BE2C (cell line): ENCODE measurements around the gene SEPTIN5.

ENCODE experiments used
- DNase-seq: peaks from one replicate; pipeline ENCODE4 v3.0.0-alpha.2; 2020
- H3K27me3 ChIP-seq: fragments of 250-450 bp; sonication (Bioruptor Pico); 2 replicates; pipeline ENCODE4 v1.5.1; 2020; ENCODE audit warnings: mild to moderate bottlenecking
- H3K36me3 ChIP-seq: fragments of 250-450 bp; sonication (Bioruptor Pico); 2 replicates; pipeline ENCODE4 v1.5.1; 2020; ENCODE audit warnings: mild to moderate bottlenecking
- H3K4me1 ChIP-seq: fragments of 250-450 bp; sonication (Bioruptor Pico); 2 replicates; pipeline ENCODE4 v1.5.1; 2020
- H3K4me3 ChIP-seq: 2 replicates; pipeline ENCODE4 v1.5.1; 2011; ENCODE audit warnings: low read depth, low read length
- H3K9me3 ChIP-seq: fragments of 250-450 bp; sonication (Bioruptor Pico); 2 replicates; pipeline ENCODE4 v1.5.1; 2020
- TF ChIP-seq, protein P1 (sequence below): IDR thresholded peaks from 2 replicates; pipeline ENCODE4 v1.5.1; 2012; ENCODE audit warnings: mild to moderate bottlenecking, low read depth, low read length

The SEPTIN5 gene

GRCh38 chr22:19762568-19763457 lies 48.5 kb downstream of the SEPTIN5 start:
- Histone ChIP-seq H3K4me3 (no peak overlapping the region), H3K4me1 (no peaks in the 10 kb centered on the region), H3K36me3 (no peaks in the 10 kb centered on the region), H3K27me3 (peaks cover 93% of the 10 kb centered on the region), H3K9me3 (no peaks in the 10 kb centered on the region)
- TF ChIP-seq, protein P1, sequence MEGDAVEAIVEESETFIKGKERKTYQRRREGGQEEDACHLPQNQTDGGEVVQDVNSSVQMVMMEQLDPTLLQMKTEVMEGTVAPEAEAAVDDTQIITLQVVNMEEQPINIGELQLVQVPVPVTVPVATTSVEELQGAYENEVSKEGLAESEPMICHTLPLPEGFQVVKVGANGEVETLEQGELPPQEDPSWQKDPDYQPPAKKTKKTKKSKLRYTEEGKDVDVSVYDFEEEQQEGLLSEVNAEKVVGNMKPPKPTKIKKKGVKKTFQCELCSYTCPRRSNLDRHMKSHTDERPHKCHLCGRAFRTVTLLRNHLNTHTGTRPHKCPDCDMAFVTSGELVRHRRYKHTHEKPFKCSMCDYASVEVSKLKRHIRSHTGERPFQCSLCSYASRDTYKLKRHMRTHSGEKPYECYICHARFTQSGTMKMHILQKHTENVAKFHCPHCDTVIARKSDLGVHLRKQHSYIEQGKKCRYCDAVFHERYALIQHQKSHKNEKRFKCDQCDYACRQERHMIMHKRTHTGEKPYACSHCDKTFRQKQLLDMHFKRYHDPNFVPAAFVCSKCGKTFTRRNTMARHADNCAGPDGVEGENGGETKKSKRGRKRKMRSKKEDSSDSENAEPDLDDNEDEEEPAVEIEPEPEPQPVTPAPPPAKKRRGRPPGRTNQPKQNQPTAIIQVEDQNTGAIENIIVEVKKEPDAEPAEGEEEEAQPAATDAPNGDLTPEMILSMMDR = no peak
- DNase-seq = no peak

DNA sequence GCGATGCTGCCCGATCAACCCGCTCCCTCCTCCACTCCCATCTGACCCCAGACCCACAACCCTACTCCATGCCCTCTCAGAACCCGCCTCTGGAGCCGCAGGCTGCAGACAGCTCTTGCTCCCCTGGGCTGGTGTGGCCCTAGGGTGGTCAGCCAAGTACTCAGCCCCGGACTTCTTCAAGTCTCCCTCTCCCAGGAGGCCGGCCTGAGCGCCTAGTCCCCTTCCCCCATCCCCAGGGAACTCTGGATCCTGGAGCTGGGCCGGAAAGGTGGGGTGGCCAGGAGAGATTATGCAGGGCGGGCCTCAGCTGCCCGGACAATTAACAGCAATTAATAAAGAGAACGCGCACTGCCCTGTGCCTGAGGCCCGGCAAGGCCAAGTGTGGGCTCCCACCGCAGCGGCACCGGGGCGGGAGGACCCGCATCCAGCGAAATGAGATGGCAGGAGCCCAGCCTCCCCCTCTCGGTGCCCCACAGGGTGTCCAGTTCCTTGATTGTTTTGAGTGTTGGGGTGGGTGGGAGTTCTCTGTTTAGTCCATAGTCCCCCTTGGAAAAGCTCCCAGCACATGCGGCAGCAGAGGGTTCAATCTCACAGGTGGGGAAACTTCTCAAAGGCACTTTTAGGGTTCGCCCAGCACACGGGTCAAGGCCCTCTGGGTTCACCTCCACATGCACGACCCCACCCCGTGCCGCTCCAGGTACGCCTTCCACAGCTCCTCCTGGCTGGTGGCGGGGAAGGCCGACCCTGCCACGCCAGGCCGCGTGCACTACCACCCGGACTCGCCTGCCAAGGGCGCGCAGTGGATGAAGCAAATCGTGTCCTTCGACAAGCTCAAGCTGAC lies 49.4 kb downstream of the SEPTIN5 start:
- no peak for DNase-seq
- H3K36me3 ChIP-seq = no peaks in the 10 kb centered on the region
- TF ChIP-seq, protein P1 = no peak
- peaks cover 93% of the 10 kb centered on the region for H3K27me3 ChIP-seq
- no peaks in the 10 kb centered on the region for H3K4me1 ChIP-seq
- no peak overlapping the region for H3K4me3 ChIP-seq
- no peaks in the 10 kb centered on the region for H3K9me3 ChIP-seq

DNA sequence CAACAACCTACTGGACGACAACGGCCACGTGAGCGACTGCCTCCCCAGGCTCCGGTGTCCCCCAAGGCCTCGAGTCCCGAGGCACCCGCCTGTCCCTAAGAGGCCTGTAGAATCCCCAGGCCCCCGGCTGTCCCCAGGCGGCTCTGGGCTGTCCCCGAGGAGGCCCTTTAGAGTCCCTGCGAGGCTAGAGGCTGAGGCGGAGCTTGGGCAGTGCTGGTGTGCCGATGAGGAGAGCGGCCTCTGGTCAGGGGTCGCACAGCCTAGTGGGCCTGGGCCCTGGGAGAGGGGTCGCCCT lies 49.9 kb downstream of the SEPTIN5 start:
- no peak overlapping the region for H3K4me3 ChIP-seq
- peaks cover 93% of the 10 kb centered on the region for H3K27me3 ChIP-seq
- no peaks in the 10 kb centered on the region for H3K36me3 ChIP-seq
- no peak for DNase-seq
- TF ChIP-seq, protein P1 = no peak
- no peaks in the 10 kb centered on the region for H3K9me3 ChIP-seq
- H3K4me1 ChIP-seq = no peaks in the 10 kb centered on the region

DNA sequence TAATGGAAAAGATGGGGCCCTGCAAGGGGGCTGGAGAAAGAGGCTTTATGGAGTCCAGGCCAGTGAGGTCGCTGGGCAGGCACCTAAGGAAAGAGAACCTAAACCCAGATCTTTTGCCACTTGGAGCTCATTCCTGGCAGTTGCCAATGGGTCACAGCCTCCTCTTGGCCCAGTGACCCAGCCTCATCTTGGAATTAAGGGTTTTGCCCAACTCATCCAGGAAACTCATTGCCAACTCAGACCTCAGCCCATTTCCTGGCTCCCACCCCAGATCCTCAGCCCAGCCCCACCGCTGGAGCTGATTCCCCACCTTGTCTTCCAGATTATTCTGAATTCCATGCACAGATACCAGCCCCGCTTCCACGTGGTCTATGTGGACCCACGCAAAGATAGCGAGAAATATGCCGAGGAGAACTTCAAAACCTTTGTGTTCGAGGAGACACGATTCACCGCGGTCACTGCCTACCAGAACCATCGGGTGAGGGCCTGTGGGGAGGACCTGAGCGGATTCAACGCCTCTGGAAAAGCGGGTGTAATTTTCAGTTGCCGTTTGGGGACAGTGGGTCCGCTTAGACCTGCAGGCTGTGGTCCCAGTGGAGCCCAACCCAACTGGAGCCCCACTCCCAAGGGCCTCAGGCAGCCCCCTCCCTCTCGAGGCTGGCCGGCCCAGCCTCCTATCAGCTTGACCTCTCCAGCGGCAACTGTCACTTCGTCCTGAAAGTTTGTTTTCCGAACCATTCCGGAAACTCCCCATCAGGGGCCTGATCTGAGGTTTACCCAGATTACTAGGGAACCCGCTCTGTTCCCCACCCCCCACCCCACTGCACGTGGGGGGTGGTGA lies 50.6 kb downstream of the SEPTIN5 start:
- Histone ChIP-seq H3K27me3 (peaks cover 93% of the 10 kb centered on the region), H3K4me1 (no peaks in the 10 kb centered on the region), H3K9me3 (no peaks in the 10 kb centered on the region; the same call in 1 of the 2 replicates), H3K4me3 (no peak overlapping the region), H3K36me3 (no peaks in the 10 kb centered on the region)
- DNase-seq = no peak
- TF ChIP-seq, protein P1 = no peak

- H3K27me3 ChIP-seq = peaks cover 97% of the 10 kb centered on the region
- H3K4me3 ChIP-seq = no peak overlapping the region
- H3K9me3 ChIP-seq = no peaks in the 10 kb centered on the region; the same call in 1 of the 2 replicates
- H3K4me1 ChIP-seq = no peaks in the 10 kb centered on the region
- H3K36me3 ChIP-seq = no peaks in the 10 kb centered on the region
- DNase-seq = no peak
- TF ChIP-seq, protein P1 = no peak
These were observed 51.4 kb downstream of the SEPTIN5 start for GRCh38 chr22:19765477-19766239.
